Breast epithelium (tissue), 4 donors: ENCODE measurements around the gene BEX1. TPM values are rescaled to one million over a fixed set of nuclear protein-coding genes. Genes with fewer than 3 reads are reported as not detected.

Source experiments
- DNase-seq, 2 donors: peaks; one replicate each; pipeline ENCODE4 v3.0.0-alpha.2; 2019; ENCODE audit warnings: low spot score in 2 of 2
- H3K27ac ChIP-seq, 2 donors: fragments of 200-600 bp; sonication (generic) in 1 of 2; one replicate each; pipeline ENCODE4 v1.5.1; 2016 to 2019; ENCODE audit warnings: mild to moderate bottlenecking in 1 of 2
- H3K27me3 ChIP-seq, 2 donors: fragments of 200-600 bp; sonication (generic) in 1 of 2; one replicate each; pipeline versions ENCODE4 v1.5.1 to v1.6.0; 2017 to 2019; ENCODE audit warnings: control low read depth in 1 of 2, mild to moderate bottlenecking in 1 of 2
- H3K36me3 ChIP-seq: fragments of 200-600 bp; one replicate; pipeline ENCODE4 v1.5.1; 2019
- H3K4me1 ChIP-seq, 2 donors: fragments of 200-600 bp; sonication (generic); one replicate each; pipeline ENCODE4 v1.5.1; 2016 to 2019; ENCODE audit warnings: control low read depth in 1 of 2
- H3K4me3 ChIP-seq, 3 donors: fragments of 200-600 bp; sonication (generic); 1 replicate in 2 of 3; 2 replicates in 1 of 3; pipeline ENCODE4 v1.5.1; 2016 to 2019; ENCODE audit warnings: mild to moderate bottlenecking in 3 of 3, moderate library complexity in 2 of 3
- H3K9me3 ChIP-seq, 2 donors: fragments of 200-600 bp; sonication (generic) in 1 of 2; one replicate each; pipeline ENCODE4 v1.5.1; 2016 to 2019; ENCODE audit warnings: control low read depth in 1 of 2
- POLR2A ChIP-seq: fragments of 450-650 bp; IDR thresholded peaks from one replicate; pipeline ENCODE4 v1.6.1; 2016; ENCODE audit warnings: antibody characterized with exemption, mild to moderate bottlenecking, moderate library complexity
- POLR2AphosphoS5 ChIP-seq, 3 donors: sonication (generic); formaldehyde crosslinking; IDR thresholded peaks; one replicate each; pipeline ENCODE4 v1.6.1; 2017; ENCODE audit warnings: antibody characterized with exemption in 3 of 3
- intact Hi-C: fragments of 100-400 bp; cut with DNase I; formaldehyde crosslinking; loops from one replicate; pipeline ENCODE4 v1.15.1; 2023; ENCODE audit warnings: low total_unique reads
- total RNA-seq, 3 donors: library from RNA; depleted of rRNA; stranded (reverse); fragments of >200 nt; gene quantifications; one replicate each; pipeline ENCODE4 v1.1.0, GENCODE V29; 2016
- TF ChIP-seq, protein P1 (sequence below), 3 donors: fragments of 450-650 bp; IDR thresholded peaks; one replicate each; pipeline ENCODE4 v1.5.1; 2016 to 2017; ENCODE audit warnings: antibody characterized with exemption in 3 of 3, mild to moderate bottlenecking in 3 of 3, moderate library complexity in 3 of 3

Gene BEX1
- total RNA-seq, 3 donors from 2014 or later: 0.66 to 2.0 (median 1.3) TPM

DNA sequence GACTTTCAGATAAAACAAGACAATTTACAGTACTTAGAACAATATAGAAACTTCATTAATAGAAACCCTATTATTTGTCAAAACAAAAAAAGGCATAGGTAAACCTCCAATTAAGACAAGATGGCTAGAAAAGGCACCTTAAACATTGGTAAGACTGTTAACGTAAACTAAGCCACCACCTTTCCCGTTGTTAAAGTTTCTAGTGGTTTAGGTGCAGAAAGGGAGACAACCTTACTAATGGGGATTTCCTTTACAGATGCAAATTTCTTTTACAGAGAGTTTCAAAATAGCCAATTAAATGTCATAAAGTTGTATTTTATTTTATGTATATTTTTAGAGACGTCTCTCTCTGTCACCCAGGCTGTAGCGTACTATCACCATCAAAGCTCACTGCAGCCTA is 36.5 kb upstream of the BEX1 start:
- no peaks in the 10 kb centered on the region for H3K9me3 ChIP-seq
- H3K27me3 ChIP-seq: peaks cover 0 to 18% of the 10 kb centered on the region in 2 donors
- no peaks in the 10 kb centered on the region for H3K36me3 ChIP-seq
- H3K27ac ChIP-seq: no peak overlapping the region
- no peak for TF ChIP-seq POLR2A
- no peak for TF ChIP-seq POLR2AphosphoS5 (IDR thresholded peaks at IDR 0.05)
- TF ChIP-seq, protein P1, sequence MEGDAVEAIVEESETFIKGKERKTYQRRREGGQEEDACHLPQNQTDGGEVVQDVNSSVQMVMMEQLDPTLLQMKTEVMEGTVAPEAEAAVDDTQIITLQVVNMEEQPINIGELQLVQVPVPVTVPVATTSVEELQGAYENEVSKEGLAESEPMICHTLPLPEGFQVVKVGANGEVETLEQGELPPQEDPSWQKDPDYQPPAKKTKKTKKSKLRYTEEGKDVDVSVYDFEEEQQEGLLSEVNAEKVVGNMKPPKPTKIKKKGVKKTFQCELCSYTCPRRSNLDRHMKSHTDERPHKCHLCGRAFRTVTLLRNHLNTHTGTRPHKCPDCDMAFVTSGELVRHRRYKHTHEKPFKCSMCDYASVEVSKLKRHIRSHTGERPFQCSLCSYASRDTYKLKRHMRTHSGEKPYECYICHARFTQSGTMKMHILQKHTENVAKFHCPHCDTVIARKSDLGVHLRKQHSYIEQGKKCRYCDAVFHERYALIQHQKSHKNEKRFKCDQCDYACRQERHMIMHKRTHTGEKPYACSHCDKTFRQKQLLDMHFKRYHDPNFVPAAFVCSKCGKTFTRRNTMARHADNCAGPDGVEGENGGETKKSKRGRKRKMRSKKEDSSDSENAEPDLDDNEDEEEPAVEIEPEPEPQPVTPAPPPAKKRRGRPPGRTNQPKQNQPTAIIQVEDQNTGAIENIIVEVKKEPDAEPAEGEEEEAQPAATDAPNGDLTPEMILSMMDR (IDR thresholded peaks at IDR 0.05): no peak
- intact Hi-C loops: no loop called here
- H3K4me1 ChIP-seq: no peaks in the 10 kb centered on the region
- DNase-seq: no peak
- H3K4me3 ChIP-seq: no peak overlapping the region

DNA sequence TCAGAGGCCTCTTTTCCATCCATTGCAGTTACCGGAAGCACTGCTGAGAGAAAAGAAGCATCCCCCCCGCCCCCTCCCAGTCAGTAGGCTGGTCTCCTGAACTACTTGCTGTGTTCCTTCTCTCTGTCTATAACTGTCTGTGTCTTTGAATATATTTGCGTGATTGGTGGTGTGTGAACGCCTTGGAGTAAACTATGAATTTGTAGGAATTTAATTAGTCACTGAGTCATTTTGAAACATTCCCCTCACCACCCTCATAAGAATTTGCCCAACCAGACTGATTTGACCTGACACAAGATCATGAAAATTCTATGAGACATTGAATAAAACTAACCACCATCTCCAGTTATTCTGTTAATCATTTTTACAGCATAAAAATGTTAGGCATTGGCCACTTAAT is 35.7 kb upstream of the BEX1 start:
- H3K36me3 ChIP-seq: no peaks in the 10 kb centered on the region
- intact Hi-C loops: no loop called here
- H3K27ac ChIP-seq: no peak overlapping the region
- TF ChIP-seq POLR2A: no peak
- TF ChIP-seq POLR2AphosphoS5 (IDR thresholded peaks at IDR 0.05): no peak
- TF ChIP-seq, protein P1 (IDR thresholded peaks at IDR 0.05): no peak
- no peak overlapping the region for H3K4me3 ChIP-seq
- no peaks in the 10 kb centered on the region for H3K9me3 ChIP-seq
- no peak for DNase-seq
- H3K27me3 ChIP-seq: peaks cover 0 to 18% of the 10 kb centered on the region in 2 donors
- H3K4me1 ChIP-seq: no peaks in the 10 kb centered on the region

DNA sequence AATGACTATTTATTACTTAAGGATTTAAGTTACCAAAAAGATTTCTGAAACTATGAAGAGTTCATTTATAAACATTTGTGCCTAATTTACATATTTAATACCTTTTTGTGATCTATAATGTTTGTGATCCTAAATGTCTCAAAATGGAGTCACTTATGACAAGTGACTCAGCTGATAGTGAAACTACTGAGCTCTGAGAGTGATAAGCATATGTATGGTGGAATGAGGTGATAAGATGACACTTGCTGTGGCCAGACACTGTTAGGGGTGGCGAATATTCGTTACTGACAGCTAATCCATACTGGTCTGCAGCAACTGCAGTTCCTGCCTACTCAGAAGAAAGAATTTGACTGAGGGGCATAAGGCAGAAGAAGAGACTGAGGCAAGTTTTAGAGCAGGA is 34.5 kb upstream of the BEX1 start:
- Histone ChIP-seq H3K27ac (no peak overlapping the region), H3K27me3 (peaks cover 0 to 18% of the 10 kb centered on the region in 2 donors), H3K9me3 (no peaks in the 10 kb centered on the region), H3K36me3 (no peaks in the 10 kb centered on the region), H3K4me3 (no peak overlapping the region), H3K4me1 (no peaks in the 10 kb centered on the region)
- TF ChIP-seq, protein P1 (IDR thresholded peaks at IDR 0.05): no peak
- TF ChIP-seq POLR2A: no peak
- no peak for TF ChIP-seq POLR2AphosphoS5 (IDR thresholded peaks at IDR 0.05)
- intact Hi-C loops: no loop called here
- DNase-seq: no peak

DNA sequence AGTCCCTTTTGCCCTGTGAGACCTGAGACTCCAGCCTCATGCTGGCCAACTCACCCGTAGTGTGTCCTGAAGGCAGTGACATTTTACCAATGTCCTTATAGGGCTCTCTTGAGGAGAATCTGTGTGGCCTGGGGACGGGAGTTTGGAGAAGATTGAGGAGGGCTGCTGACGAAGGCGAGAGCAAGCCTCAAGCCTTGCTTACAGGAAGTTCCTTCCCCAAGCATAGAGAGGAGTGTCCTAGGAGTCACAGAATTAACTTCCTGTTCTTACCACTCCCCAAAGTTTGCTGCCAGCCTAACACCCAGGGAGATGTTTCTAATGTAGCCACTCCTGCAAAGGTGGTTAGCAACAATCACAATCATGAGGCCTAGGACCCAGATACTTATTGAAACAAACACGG is 29.0 kb upstream of the BEX1 start, which contains the start of gene NXF3:
Gene NXF3 (minus strand): TSS at position 202 of the 400 bp plus-strand sequence. CDS start 120 bp downstream, at position 82.
- intact Hi-C loops: no loop called here
- H3K27me3 ChIP-seq: peaks cover 0 to 11% of the 10 kb centered on the region in 2 donors

DNA sequence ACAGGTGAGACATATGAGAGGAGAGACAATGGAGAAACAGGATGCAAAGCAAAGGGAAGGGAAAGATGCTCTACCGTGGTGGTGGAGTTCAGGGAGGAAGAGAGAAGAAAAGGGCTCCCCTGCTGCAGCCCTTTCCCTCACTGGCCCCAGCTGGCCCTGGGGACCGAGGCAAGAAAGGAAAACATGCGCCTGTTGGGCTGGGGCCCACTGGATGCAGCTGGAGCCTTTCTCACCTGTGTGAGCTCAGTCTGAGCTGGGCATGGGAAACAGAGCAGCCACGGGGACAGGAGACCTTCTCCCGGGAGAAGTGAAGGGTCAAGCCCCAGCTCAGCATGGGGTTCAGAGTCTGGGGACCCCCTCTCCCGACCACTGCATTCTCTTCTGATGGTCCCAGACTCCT is 17.1 kb upstream of the BEX1 start:
- H3K27me3 ChIP-seq: peaks cover 0 to 74% of the 10 kb centered on the region in 2 donors
- H3K27ac ChIP-seq: no peak overlapping the region
- no peaks in the 10 kb centered on the region for H3K9me3 ChIP-seq
- intact Hi-C loops: no loop called here
- no peak for TF ChIP-seq POLR2AphosphoS5 (IDR thresholded peaks at IDR 0.05)
- TF ChIP-seq, protein P1 (IDR thresholded peaks at IDR 0.05): no peak
- TF ChIP-seq POLR2A: no peak
- no peak overlapping the region for H3K4me3 ChIP-seq
- H3K36me3 ChIP-seq: no peaks in the 10 kb centered on the region
- H3K4me1 ChIP-seq: no peaks in the 10 kb centered on the region
- no peak for DNase-seq

More for the DNA sequence above, 29.0 kb upstream of the BEX1 start, which contains the start of gene NXF3:
- Histone ChIP-seq H3K36me3 (no peaks in the 10 kb centered on the region), H3K9me3 (no peaks in the 10 kb centered on the region), H3K27ac (no peak within 1 kb of the TSS), H3K4me1 (no peaks in the 10 kb centered on the region), H3K4me3 (no peak within 1 kb of the TSS)
- TF ChIP-seq, protein P1 (IDR thresholded peaks at IDR 0.05): no peak
- TF ChIP-seq POLR2A (no peak), POLR2AphosphoS5 (IDR thresholded peaks at IDR 0.05) (no peak)
- DNase-seq: no peak
